SH-SY5Y (cell line): ENCODE data around the gene MOCS1.

ENCODE experiments used
- GATA2 ChIP-seq: IDR thresholded peaks from 2 replicates; pipeline ENCODE4 v1.6.1; 2011; ENCODE audit warnings: mild to moderate bottlenecking, low read depth, low read length
- GATA3 ChIP-seq: IDR thresholded peaks from 2 replicates; pipeline ENCODE4 v1.6.1; 2011; ENCODE audit warnings: low read depth, mild to moderate bottlenecking, low read length, moderate library complexity

Gene MOCS1

GRCh38 chr6:39934131-39934757, at the start of gene MOCS1:
Gene MOCS1, minus strand, starts transcription at chr6:39934462. Its CDS starts 45 bp downstream, at chr6:39934417.
- TF ChIP-seq GATA2 (no peak), GATA3 (no peak)

- TF ChIP-seq GATA3 (no peak), GATA2 (no peak)
These were observed 49.8 kb upstream of the MOCS1 start for GRCh38 chr6:39984051-39984450.

- TF ChIP-seq GATA3, result no peak
- no peak for TF ChIP-seq GATA2
These were observed 48.9 kb upstream of the MOCS1 start for GRCh38 chr6:39983193-39983592.

GRCh38 chr6:39982720-39983119, 48.5 kb upstream of the MOCS1 start:
- TF ChIP-seq GATA2 (no peak), GATA3 (no peak)

- no peak for TF ChIP-seq GATA3
- TF ChIP-seq GATA2, result no peak; the same call in 1 of the 2 replicates
These were observed 46.7 kb upstream of the MOCS1 start for GRCh38 chr6:39980839-39981580.

GRCh38 chr6:39979461-39980328, 45.4 kb upstream of the MOCS1 start:
- TF ChIP-seq GATA2, result no peak
- no peak for TF ChIP-seq GATA3

- no peak for TF ChIP-seq GATA2
- no peak for TF ChIP-seq GATA3
These were observed 44.0 kb upstream of the MOCS1 start for GRCh38 chr6:39978240-39978639.

GRCh38 chr6:39973661-39974060, 39.4 kb upstream of the MOCS1 start:
- TF ChIP-seq GATA2 (no peak), GATA3 (no peak)

GRCh38 chr6:39965751-39966150, 31.5 kb upstream of the MOCS1 start:
- no peak for TF ChIP-seq GATA2
- TF ChIP-seq GATA3, result no peak

GRCh38 chr6:39964530-39964929, 30.3 kb upstream of the MOCS1 start:
- TF ChIP-seq GATA2, result no peak
- no peak for TF ChIP-seq GATA3

- no peak for TF ChIP-seq GATA2
- no peak for TF ChIP-seq GATA3
These were observed 29.8 kb upstream of the MOCS1 start for GRCh38 chr6:39964094-39964493.

- TF ChIP-seq GATA2, result no peak
- TF ChIP-seq GATA3, result no peak
These were observed 28.6 kb upstream of the MOCS1 start for GRCh38 chr6:39962831-39963230.

- peak; percentile 46 for TF ChIP-seq GATA2
- no peak; the same call in 1 of the 2 replicates for TF ChIP-seq GATA3
These were observed 26.9 kb upstream of the MOCS1 start for GRCh38 chr6:39961178-39961577.

- TF ChIP-seq GATA2 (no peak), GATA3 (no peak)
These were observed 24.7 kb upstream of the MOCS1 start for GRCh38 chr6:39958947-39959346.
